ENCODE results near the gene E2F3. TPM values are rescaled to one million over a fixed set of nuclear protein-coding genes. Genes with fewer than 3 reads are reported as not detected.

The E2F3 gene
- total RNA-seq, 1 experiment from 2014 or later, result 15.4 TPM

GRCh38 chr6:20441236-20441635, 39.6 kb downstream of the E2F3 start:
- Histone ChIP-seq H3K4me3 (ENCODE audit: low read depth, low read length) (no peak overlapping the region), H3K27me3 (replicated peaks; ENCODE audit: control insufficient read depth, insufficient read depth, low read length) (no peaks in the 10 kb centered on the region), H3K4me1 (no peaks in the 10 kb centered on the region), H3K36me3 (ENCODE audit: control insufficient read depth, insufficient read depth, low read length) (no peaks in the 10 kb centered on the region), H3K9me3 (no peaks in the 10 kb centered on the region)
- BruUV-seq (replicated peaks), result no TSS peak
- intact Hi-C loops (cut with micrococcal nuclease; ENCODE audit: unreplicated experiment), result no loop called here
- Mint-ChIP-seq H3K9me3 (ENCODE audit: unreplicated experiment) (no peaks in the 10 kb centered on the region), H3K36me3 (ENCODE audit: insufficient read depth, unreplicated experiment) (peaks cover 32% of the 10 kb centered on the region), H3K4me1 (ENCODE audit: low read depth, unreplicated experiment) (no peaks in the 10 kb centered on the region), H3K27me3 (ENCODE audit: insufficient read depth, unreplicated experiment) (no peaks in the 10 kb centered on the region), H3K27ac (ENCODE audit: unreplicated experiment) (no peak overlapping the region), H3K4me3 (ENCODE audit: unreplicated experiment) (no peak overlapping the region)
- ChIA-PET CTCF (no interaction called here), POLR2A (interaction anchor here (0.6 kb wide), 1 partner anchor 86 kb away, joined by 9 read pairs; no protein-coding TSS in a partner anchor)
- DNase-seq, result no peak
- TF ChIP-seq CTCF (IDR thresholded peaks at IDR 0.05; ENCODE audit: insufficient read depth in 1 of 2, low read depth in 1 of 2, low read length in 1 of 2, severe bottlenecking in 1 of 2, unreplicated experiment in 1 of 2), result no peak

- H3K27ac Mint-ChIP-seq (ENCODE audit: unreplicated experiment), result no peak overlapping the region
Observed at GRCh38 chr6:20441921-20442320, 40.2 kb downstream of the E2F3 start.

GRCh38 chr6:20444786-20445271, 43.1 kb downstream of the E2F3 start:
- no peaks in the 10 kb centered on the region for H3K36me3 ChIP-seq (ENCODE audit: control insufficient read depth, insufficient read depth, low read length)
- ChIA-PET POLR2A (no interaction called here), CTCF (no interaction called here)
- no peak overlapping the region for H3K4me3 Mint-ChIP-seq (ENCODE audit: unreplicated experiment)
- no peaks in the 10 kb centered on the region for H3K9me3 Mint-ChIP-seq (ENCODE audit: unreplicated experiment)
- H3K4me1 Mint-ChIP-seq (ENCODE audit: low read depth, unreplicated experiment), result peaks cover 6% of the 10 kb centered on the region
- H3K4me1 ChIP-seq, result 0 out of 2 replicates have a peak, but pooled peaks cover 4% of the 10 kb centered on the region
- no peak overlapping the region for H3K27ac Mint-ChIP-seq (ENCODE audit: unreplicated experiment)
- no peaks in the 10 kb centered on the region for H3K9me3 ChIP-seq
- TF ChIP-seq CTCF (IDR thresholded peaks at IDR 0.05; ENCODE audit: insufficient read depth in 1 of 2, low read depth in 1 of 2, low read length in 1 of 2, severe bottlenecking in 1 of 2, unreplicated experiment in 1 of 2), result no peak
- no peak for DNase-seq
- H3K27me3 Mint-ChIP-seq (ENCODE audit: insufficient read depth, unreplicated experiment), result no peaks in the 10 kb centered on the region
- H3K4me3 ChIP-seq (ENCODE audit: low read depth, low read length), result no peak overlapping the region
- intact Hi-C loops (cut with micrococcal nuclease; ENCODE audit: unreplicated experiment), result no loop called here
- no peaks in the 10 kb centered on the region for H3K27me3 ChIP-seq (replicated peaks; ENCODE audit: control insufficient read depth, insufficient read depth, low read length)
- BruUV-seq (replicated peaks), result no TSS peak
- peaks cover 27% of the 10 kb centered on the region for H3K36me3 Mint-ChIP-seq (ENCODE audit: insufficient read depth, unreplicated experiment)

More at GRCh38 chr6:20441921-20442320, 40.2 kb downstream of the E2F3 start:
- no peaks in the 10 kb centered on the region for H3K36me3 ChIP-seq (ENCODE audit: control insufficient read depth, insufficient read depth, low read length)
- Mint-ChIP-seq H3K9me3 (ENCODE audit: unreplicated experiment) (no peaks in the 10 kb centered on the region), H3K36me3 (ENCODE audit: insufficient read depth, unreplicated experiment) (peaks cover 29% of the 10 kb centered on the region), H3K4me3 (ENCODE audit: unreplicated experiment) (no peak overlapping the region), H3K27me3 (ENCODE audit: insufficient read depth, unreplicated experiment) (no peaks in the 10 kb centered on the region), H3K4me1 (ENCODE audit: low read depth, unreplicated experiment) (peaks cover 2% of the 10 kb centered on the region)
- ChIA-PET POLR2A (no interaction called here), CTCF (no interaction called here)
- intact Hi-C loops (cut with micrococcal nuclease; ENCODE audit: unreplicated experiment), result no loop called here
- no peak for TF ChIP-seq CTCF (IDR thresholded peaks at IDR 0.05; ENCODE audit: insufficient read depth in 1 of 2, low read depth in 1 of 2, low read length in 1 of 2, severe bottlenecking in 1 of 2, unreplicated experiment in 1 of 2)
- no peaks in the 10 kb centered on the region for H3K4me1 ChIP-seq
- BruUV-seq (replicated peaks), result no TSS peak
- H3K4me3 ChIP-seq (ENCODE audit: low read depth, low read length), result no peak overlapping the region
- DNase-seq, result no peak
- H3K27me3 ChIP-seq (replicated peaks; ENCODE audit: control insufficient read depth, insufficient read depth, low read length), result no peaks in the 10 kb centered on the region
- H3K9me3 ChIP-seq, result no peaks in the 10 kb centered on the region

Data from Caco-2 (cell line).